ENCODE results near the gene USP32.
A peak's percentile ranks its signal among the peaks of the same experiment; 100 is the strongest.

USP32 gene

GRCh38 chr17:60155815-60156214 lies 236.1 kb downstream of the USP32 start:
- DNase-seq (ENCODE audit: low read depth in 3 of 3): no peak

GRCh38 chr17:60155427-60155814 lies 236.5 kb downstream of the USP32 start:
- no peak for DNase-seq (ENCODE audit: low read depth in 3 of 3)

GRCh38 chr17:60154616-60155426 lies 237.1 kb downstream of the USP32 start:
- no peak for DNase-seq (ENCODE audit: low read depth in 3 of 3)

GRCh38 chr17:60153606-60154390 lies 238.1 kb downstream of the USP32 start:
- no peak for DNase-seq (ENCODE audit: low read depth in 3 of 3)

GRCh38 chr17:60151355-60151754 lies 240.6 kb downstream of the USP32 start:
- DNase-seq (ENCODE audit: low read depth in 3 of 3): no peak

GRCh38 chr17:60149691-60150582 lies 242.0 kb downstream of the USP32 start, which contains the start of gene CA4:
Gene CA4, plus strand, starts transcription at chr17:60149973. Its CDS starts 62 bp downstream, at chr17:60150035.
- no peak for DNase-seq (ENCODE audit: low read depth in 3 of 3)

- no peak for DNase-seq (ENCODE audit: low read depth in 3 of 3)
These were observed 243.6 kb downstream of the USP32 start for GRCh38 chr17:60148373-60148772.

GRCh38 chr17:60147553-60148223 lies 244.2 kb downstream of the USP32 start:
- no peak for DNase-seq (ENCODE audit: low read depth in 3 of 3)

- no peak for DNase-seq (ENCODE audit: low read depth in 3 of 3)
These were observed 245.7 kb downstream of the USP32 start for GRCh38 chr17:60146206-60146605.

- DNase-seq (ENCODE audit: low read depth in 3 of 3): no peak
These were observed 246.7 kb downstream of the USP32 start for GRCh38 chr17:60145006-60145935.

GRCh38 chr17:60142872-60143499 lies 248.9 kb downstream of the USP32 start:
- peak; percentile 62 to 81 (median 65) for DNase-seq (ENCODE audit: low read depth in 3 of 3)

- no peak for DNase-seq (ENCODE audit: low read depth in 3 of 3)
These were observed 250.6 kb downstream of the USP32 start for GRCh38 chr17:60141111-60142018.

- DNase-seq (ENCODE audit: low read depth in 3 of 3): peak; percentile 30 to 55 (median 31)
These were observed 252.3 kb downstream of the USP32 start for GRCh38 chr17:60139438-60140285.

- DNase-seq (ENCODE audit: low read depth in 3 of 3): no peak
These were observed 253.0 kb downstream of the USP32 start for GRCh38 chr17:60138769-60139437.

- no peak for DNase-seq (ENCODE audit: low read depth in 3 of 3)
These were observed 254.2 kb downstream of the USP32 start for GRCh38 chr17:60137731-60138130.

- no peak for DNase-seq (ENCODE audit: low read depth in 3 of 3)
These were observed 255.8 kb downstream of the USP32 start for GRCh38 chr17:60135951-60136666.
